Inferior parietal cortex (tissue), 1 donor: ENCODE results near the gene GJD4.

Experiments
- DNase-seq: peaks from one replicate; pipeline ENCODE4 v3.0.0-alpha.2; 2016; ENCODE audit errors: extremely low spot score

Gene GJD4

DNA sequence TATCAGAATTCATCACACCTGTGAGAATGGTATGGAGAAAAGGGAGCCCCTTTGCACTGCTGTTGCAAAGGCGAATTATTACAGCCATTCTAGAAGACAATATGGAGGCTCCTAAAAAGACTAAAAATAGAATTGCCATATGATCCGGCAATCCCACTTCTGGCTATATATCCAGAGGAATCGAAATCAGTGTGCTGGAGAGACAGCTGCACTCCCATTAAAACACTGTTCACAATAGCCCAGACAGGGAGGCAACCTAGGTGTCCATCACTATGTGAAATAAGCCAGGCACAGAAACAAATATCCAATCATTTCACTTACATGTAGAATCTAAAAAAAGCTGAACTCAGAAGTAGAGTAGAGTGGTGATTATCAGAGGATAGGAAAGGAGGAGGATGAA, 26.0 kb upstream of the GJD4 start:
- no peak for DNase-seq

DNA sequence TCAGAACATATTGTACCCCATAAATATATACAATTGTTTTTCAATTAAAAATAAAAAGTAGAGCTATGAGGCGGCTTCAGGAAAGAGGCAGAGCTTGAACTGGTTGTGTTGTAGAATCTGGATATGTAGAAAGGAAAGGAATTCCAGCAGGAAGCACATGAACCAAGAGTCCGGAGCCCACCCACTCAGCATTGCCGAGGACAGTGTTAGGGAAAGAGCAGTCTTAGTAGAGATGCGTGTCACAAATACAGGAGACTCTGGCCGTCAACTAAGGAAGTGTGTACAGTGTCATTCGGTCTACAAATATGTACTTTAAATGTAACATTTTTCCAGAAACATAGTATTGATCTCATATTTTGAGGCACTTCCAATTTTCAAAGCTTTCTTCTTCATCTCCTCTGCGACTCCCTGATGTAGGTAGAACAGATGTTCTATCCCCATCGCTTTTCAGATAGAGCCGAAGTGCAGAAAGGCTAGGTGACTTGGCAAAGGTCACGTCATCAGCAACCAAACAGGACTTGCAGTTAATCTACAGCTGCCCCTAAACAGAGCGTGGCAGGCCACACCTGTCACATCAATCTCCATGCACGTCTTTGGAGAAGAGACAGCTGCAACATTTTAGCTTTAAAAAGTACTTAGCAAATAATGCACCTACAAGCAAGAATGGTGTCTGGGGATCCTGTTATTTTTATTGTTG, 25.3 kb upstream of the GJD4 start:
- DNase-seq, result no peak

GRCh38 chr10:35580423-35580770, 24.7 kb upstream of the GJD4 start:
- no peak for DNase-seq

DNA sequence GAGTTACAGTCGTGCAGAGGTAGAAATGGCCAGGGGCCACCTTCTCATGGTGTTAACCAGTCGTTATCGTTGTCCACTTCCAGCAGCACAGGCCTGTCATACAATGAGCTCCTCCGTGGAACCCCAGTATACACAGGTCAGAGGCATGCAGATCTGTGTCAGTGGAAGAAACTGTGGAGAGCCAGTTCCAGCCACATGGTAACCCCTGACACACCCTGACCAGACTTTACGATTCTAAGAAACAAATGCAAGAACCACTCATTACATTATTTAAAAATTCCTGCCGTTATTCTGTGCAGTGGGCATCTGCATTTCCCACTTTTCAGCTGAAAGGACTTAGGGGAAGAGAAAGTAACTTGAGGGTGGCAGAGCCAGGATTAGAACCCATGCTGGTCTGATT, 23.5 kb upstream of the GJD4 start:
- no peak for DNase-seq

DNA sequence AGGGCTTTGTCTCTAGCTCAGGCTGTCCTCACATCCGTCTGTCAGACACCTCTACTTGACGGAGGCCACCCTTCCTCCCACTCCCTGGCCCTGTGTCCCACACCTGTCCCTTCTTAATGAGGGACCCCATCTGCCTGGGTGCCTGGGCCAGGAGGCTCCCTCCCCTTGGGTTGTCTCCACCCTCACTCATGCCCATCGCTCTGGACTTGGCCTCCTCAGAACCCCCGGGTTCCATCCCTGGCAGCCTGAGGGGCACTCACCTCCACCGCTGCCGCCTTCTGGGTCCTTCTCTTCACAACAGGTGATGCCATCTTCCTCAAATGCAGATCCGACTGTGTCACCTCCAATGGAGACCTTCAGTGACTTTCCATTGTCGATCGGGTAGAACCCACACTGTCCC, 20.2 kb upstream of the GJD4 start:
- DNase-seq, result no peak

DNA sequence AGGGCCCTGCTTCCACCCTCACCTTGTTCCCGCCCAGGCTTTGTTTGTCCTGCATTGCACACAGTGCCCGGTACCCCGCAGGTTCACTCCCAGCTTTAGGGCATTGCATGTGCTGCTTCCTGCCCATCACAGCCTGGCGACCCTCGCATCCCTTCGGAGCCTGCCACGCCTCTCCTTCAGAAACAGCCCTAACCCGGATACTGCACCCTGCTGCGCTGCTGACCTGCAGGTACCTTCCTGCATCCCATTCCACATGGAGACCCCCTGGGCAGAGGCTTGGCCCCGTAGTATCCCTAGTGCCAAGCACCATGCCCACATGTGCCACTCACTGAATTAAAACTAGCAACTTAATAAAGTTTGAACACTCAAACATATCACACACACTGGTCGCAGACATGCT, 19.8 kb upstream of the GJD4 start:
- no peak for DNase-seq

- DNase-seq, result no peak
These were observed 19.1 kb upstream of the GJD4 start for GRCh38 chr10:35585903-35586535.

GRCh38 chr10:35588836-35589235, 16.3 kb upstream of the GJD4 start:
- no peak for DNase-seq

GRCh38 chr10:35592441-35592840, 12.7 kb upstream of the GJD4 start:
- DNase-seq, result no peak

- no peak for DNase-seq
These were observed 10.7 kb upstream of the GJD4 start for GRCh38 chr10:35594115-35595079.

DNA sequence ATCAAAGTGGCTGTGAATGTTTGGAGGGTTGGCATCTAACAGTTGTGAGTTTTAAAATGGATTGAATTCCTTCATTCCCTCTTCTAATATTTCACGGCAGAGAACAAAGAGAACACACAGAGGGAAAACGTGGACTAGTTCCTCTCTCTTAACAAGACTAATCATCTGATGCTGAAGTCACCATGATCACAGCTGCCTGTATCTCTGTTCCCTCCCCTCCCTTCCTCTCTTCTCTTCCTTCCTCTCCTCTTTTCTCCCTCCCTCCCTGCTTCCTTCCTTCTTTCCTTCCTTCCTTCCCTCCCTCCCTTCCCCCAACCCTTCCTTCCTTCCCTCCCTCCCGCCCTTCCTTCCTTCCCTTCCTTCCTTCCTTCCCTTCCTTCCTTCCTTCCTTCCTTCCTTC, 10.0 kb upstream of the GJD4 start:
- DNase-seq, result no peak

DNA sequence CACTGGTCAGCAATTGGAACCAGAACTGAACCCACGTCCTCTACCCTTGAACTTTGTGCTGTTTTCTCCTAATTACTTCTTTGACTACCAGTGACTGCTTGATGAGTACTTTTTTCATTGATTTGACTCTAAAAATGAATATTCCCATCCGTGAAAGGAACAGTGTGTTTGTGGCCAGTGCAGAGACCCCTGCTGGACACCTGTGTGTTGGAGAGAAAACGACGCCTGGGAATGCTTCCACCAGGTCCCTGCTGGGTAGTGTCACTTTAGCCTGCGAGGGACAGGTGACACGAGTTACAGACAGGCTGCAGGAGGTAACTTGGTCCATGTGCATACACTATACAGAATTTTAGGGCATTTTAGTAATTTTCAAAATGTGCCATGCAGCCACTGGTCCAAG, 6.8 kb upstream of the GJD4 start:
- no peak for DNase-seq

DNA sequence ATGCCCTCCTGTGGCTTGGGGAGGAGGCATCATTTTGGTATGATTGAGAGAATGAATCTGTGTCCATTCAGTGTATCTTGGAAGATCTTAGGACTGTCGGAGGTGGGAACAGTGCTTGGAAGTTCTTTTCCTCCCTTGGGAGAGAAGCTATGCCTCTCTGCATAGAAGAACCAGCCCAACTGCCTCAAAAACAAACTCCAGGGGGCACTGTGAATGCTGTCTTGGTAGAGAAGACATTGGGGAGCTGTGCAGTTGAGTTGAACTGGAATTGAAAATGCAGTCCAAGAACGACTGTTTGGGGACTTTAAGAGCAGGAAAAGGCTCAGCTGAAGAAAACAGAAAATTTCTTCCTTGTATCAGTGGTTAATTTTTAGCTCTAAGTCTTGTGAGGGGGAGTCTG, 4.9 kb upstream of the GJD4 start:
- no peak for DNase-seq

DNA sequence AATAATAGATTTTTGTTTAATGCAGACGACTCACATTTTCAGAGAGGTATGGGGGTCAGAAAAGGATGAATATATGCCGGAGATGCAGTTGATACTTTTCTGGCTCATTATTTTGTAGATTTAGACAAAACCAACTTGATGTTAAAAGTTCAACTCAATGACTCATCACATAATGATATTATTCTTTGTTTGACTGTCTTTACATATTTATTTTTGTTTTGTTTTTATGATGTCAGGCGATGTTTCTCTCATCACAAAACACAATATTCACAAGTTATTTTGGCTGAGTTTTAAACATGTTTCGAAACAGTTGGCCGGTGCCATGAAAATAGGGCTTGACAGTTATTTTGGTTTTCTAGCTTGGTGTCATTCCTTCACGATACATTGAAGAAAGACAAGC, 1.3 kb downstream of the GJD4 start:
- no peak for DNase-seq

- DNase-seq, result no peak
These were observed 2.6 kb downstream of the GJD4 start for GRCh38 chr10:35607475-35608327.

- DNase-seq, result no peak
These were observed 3.2 kb downstream of the GJD4 start for GRCh38 chr10:35608328-35608672.

DNA sequence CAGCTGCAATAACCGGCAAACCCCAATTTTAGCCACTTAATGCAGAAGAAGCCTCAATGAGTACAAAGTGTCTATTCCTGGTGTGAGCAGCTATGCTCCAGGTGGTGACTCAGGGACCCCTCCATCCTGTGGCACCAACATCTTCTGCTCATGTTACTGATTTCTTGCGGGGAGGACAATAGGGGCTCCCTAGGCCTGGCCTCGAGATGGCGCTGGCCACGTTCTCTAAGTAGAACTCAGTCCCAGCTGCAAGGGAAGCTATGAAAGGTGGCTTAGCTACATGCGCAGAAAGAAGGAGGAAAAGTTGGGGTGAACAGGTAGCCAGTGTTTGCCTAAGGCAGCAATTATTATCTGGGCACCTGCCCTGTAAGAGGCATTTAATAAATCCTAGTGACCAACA, 6.6 kb downstream of the GJD4 start:
- no peak for DNase-seq

- no peak for DNase-seq
These were observed 7.4 kb downstream of the GJD4 start for GRCh38 chr10:35612385-35613106.

- no peak for DNase-seq
These were observed 7.9 kb downstream of the GJD4 start for GRCh38 chr10:35613107-35613440.

DNA sequence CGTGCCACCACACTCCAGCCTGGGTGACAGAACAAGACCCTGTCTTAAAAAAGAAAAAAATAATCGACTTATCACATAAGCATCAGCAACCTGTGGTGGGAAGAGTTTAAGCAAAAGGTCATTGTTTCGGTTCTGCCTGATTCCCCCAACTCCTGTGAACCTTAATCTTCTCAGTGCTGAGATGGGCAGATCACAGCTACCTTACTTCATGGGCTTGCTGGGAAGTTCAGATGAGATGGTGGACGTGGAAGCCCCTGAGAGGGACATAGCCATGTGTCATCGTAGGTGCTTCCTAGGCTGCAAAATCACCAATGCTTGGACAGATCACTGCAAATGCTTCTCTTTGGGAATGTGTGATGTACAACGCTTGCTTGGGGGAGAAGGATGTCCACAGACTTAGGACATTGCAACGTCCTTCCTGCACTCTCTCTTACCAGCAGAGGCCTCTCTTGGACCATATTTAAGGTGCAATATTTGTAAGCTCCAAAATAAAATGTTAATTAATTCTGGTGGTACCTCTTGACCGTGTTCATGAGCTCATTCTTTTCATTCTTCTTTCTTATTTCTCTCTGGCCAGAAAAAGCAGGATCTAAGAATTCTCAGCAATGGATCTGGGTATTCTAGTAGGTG, 8.6 kb downstream of the GJD4 start:
- DNase-seq, result no peak

DNA sequence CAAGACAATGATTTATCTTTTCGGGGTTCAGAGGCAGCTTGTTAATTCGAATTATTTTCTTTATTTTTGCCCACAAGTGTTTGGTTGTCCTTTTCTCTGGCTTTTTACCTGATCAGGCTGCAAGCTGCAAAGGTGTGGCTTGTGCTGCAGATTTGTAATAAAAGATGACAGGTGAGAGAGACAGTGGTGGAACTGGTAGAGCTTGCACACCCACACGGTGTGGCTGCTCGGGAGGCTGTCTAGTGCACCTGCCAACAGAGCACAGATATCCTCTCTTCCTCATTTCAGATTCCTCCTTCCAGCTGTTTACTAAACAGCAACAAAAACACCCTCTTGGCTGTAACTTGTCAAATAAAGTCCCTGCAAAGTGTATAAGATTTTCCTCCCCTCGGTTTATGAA, 9.2 kb downstream of the GJD4 start:
- DNase-seq, result no peak
